GM18907 (cell line): ENCODE results near the gene TMEM165.
"Not testable (repeated sequence)": the region's sequence is repeated elsewhere in the genome, so short reads cannot be mapped to it uniquely, and the experiment has no call there.

Experiments used
- ATAC-seq: cut with Tn5 transposase; IDR thresholded peaks from one replicate; pipeline ENCODE4 v1.9.1; 2021; ENCODE audit warnings: mild to moderate bottlenecking, moderate library complexity; ENCODE audit not compliant: unreplicated experiment

Gene TMEM165, protein sequence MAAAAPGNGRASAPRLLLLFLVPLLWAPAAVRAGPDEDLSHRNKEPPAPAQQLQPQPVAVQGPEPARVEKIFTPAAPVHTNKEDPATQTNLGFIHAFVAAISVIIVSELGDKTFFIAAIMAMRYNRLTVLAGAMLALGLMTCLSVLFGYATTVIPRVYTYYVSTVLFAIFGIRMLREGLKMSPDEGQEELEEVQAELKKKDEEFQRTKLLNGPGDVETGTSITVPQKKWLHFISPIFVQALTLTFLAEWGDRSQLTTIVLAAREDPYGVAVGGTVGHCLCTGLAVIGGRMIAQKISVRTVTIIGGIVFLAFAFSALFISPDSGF

DNA sequence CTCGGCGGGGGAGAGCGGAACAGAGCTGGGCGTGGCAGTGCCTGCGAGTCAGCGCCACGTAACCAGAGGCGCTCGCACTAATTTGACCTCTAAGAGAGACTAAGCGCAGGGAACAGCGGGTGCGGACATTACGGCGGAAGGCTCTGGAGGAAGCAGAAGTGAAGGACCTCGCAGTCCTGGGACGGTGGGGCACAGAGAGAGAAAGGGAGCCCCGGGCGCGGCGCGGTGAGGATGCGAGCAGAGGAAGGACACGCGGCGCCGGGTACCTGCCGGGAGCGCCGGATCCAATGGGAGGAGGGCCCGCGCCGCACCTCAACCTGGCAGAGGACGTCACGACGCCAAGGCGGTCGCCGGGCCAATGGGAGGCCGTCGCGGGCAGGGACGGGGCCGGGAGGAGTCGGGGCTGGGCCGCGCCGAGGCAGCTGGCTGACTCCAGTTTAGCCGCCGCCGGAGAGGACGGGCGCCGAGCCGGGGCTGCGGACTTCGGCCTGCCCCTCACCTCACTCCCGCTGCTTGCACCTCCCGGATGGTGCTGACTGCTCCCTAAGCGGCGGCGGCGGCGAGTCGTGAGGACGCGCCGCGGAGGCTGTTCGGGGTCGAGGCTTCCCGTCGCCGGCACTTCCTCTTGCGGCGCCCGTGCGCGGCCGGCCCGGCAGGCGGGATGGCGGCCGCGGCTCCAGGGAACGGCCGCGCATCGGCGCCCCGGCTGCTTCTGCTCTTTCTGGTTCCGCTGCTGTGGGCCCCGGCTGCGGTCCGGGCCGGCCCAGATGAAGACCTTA lies at the start of gene TMEM165:
TMEM165 (plus strand) TSS at position 429 of the 779 bp plus-strand sequence; CDS start at position 662, 233 bp downstream.
- peak; percentile 97 for ATAC-seq

DNA sequence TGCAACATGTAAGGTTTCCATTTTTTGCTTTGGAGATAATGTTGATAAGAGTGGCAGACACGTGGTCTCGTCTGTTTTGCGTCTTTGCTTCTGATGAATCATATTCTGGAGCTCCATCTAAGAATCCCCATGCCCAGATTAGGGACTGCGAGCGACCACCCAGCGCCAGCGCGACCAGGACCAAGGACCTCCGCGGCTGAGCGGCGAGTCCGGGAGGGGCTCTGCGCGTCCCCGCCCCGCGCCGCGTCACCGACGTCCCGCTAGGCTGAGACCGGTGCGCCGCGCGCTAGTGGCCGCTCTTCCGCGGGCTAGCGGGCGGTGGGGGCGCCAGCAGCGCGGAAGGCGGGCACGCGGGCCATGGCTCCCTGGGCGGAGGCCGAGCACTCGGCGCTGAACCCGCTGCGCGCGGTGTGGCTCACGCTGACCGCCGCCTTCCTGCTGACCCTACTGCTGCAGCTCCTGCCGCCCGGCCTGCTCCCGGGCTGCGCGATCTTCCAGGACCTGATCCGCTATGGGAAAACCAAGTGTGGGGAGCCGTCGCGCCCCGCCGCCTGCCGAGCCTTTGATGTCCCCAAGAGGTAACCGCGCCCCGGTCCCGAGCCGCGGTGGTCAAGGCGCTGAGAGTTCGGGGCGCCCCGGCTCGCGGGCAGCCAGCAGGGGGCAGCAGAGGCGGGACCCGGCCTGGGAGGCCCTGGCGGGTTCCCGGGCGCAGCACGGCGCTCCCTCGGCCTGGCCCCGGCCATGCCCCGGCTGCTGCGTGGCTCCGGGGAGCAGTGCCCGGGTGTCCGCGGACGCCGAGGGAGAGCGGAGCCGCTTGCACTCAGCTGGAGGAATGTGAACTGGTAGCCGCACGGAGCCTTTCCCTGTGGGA lies 49.5 kb upstream of the TMEM165 start, which contains the start of gene SRD5A3:
SRD5A3 (plus strand) TSS at position 263 of the 871 bp plus-strand sequence; CDS start at position 358, 95 bp downstream.
- peak; percentile 97 for ATAC-seq

DNA sequence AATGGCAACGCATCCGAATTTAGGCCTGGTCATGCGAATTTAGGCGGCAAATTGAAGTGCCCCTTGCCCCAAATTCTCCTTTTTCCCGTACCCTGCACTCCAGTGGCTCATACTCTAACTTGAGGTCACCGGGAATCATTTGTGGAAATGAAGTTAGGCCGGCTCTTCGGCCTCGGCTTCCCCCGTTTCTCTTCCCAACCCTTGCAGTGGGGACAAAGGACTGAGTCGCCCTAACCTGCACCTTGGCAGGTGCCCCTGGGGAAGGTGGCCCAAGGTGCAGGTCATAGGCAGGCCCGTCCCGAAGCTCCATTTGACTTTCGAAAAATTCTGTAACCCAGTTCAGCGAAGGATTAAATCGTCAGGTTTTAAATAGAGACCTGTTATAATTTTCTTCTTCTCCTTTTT lies 48.9 kb upstream of the TMEM165 start:
- ATAC-seq = no peak

DNA sequence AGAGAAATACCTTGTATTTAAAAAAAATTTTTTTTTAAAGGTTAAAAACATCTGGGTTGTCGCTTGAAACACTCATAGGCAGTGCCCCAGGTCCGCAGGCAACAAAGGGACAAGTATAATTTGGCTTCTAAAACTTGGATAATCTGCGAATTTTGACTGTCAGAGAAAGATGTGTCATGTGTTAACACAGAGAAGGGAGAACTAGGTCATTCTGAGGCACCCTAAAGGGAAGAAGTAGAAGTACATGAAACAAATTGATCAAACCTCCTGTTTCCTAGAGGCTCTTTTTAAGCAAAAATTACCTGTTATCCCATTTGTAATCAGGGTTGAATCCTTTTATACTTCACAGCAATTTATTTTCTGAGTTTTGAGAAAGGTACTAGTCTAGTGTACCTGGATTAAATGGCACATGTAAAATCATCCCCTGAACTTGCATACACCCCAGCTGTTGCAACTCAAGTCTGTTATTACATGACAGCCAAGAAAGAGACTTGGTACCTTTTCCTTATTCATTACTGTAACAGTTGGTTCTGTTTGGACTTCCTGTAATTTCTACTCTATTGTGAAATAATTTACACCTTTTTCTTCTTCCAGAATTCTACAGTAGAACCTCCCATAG lies 48.0 kb upstream of the TMEM165 start:
- no peak for ATAC-seq

DNA sequence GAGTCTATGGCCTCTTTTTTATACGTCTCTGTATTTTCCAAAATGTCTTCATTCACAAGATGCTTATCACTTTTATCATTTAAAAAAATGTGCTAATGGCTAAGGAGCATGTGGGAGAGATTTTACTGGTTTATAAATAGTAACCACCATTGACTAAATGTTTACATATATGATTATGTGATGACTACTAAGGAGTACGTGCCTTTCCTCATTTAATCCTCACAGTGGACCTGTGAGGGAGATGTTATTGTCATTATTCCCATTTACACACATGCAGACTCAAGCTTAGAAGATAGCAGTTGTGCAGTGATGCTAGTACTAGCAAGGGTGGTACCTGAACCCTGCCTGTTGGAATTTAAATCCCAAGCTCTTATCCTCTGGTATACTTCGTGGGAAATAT lies 47.3 kb upstream of the TMEM165 start:
- ATAC-seq = no peak

DNA sequence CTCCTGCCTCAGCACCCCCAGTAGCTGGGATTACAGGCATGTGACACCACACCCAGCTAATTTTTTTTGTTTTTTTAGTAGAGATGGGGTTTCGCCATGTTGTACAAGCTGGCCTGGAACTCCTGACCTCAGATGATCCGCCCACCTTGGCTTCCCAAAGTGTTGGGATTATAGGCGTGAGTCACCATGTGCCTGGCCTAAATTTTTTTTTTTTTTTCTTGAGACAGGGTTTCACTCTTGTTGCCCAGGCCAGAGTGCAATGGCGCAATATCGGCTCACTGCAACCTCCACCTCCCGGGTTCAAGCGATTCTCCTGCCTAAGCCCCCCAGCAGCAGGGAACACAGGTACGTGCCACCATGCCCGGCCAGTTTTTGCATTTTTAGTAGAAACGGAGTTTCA lies 44.9 kb upstream of the TMEM165 start:
- ATAC-seq = not testable (repeated sequence)

DNA sequence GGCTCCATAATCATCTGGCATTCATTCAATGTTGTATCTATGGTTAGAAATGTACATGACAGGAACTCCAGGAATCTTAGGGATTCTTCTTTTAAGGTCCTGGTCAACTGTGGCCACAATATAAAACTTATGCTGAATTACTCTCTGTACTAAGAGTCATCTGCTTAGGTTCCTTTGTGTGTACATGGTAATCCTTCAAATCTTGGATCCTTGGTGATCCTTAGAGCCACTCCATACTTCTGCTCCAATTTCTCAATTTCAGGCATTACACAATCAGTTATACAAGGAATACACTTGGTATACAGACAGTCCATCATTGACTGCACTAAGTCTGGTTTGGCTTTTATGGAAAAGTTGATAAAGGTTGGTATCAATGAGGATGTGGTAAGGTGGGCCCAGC lies 43.9 kb upstream of the TMEM165 start:
- ATAC-seq = no peak

DNA sequence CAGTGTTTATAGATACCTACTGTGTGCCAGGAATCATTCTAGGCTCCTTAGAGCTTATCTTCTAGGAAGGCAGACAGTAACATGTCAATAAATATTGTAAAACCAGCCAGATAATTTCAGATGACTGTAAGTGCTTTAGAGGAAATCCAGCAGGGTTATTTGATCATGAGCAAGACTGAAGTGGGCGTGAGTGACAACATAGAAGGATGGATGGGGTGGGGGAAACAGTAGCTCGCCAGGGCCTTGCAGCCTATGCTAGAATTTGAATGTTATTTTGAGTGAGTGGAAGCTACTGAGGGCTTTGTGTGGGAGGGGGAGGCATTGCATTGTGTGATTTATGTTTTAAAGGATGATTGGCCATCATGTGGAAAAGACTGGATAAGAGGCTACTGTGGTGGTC lies 43.0 kb upstream of the TMEM165 start:
- ATAC-seq = no peak

DNA sequence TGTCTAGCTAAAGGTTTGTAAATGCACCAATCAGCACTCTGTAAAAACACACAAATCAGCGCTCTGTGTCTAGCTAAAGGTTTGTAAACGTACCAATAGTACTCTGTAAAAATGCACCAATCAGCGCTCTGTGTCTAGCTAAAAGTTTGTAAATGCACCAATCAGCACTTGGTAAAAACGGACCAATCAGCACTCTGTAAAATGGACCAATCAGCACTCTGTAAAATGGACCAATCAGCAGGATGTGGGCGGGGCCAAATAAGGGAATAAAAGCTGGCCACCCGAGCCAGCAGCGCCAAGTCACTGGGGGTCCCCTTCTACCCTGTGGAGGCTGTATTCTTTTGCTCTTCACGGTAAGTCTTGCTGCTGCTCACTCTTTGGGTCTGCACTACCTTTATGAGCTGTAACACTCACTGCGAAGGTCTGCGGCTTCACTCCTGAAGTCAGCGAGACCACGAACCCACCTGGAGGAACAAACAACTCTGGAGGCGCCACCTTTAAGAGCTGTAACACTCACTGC lies 42.5 kb upstream of the TMEM165 start:
- ATAC-seq = not testable (repeated sequence)

DNA sequence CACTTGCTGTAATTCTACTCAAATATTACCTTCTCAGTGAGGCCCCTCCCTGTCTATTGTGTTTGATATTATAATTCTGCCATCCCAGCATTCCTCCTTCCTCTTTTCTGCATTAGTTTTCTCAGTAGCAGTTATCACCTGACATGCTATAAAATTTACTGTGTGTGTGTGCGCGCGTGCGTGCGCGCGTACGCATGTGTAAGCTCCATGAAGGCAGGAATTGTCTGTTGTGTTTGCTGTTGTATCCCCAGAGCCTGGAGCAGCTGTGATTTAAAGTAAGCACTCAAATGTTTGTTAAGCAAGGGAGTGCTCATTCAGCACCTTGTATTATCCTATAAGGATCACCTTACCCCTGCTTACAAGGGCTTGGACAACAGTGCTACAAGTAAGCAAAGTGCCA lies 41.1 kb upstream of the TMEM165 start:
- no peak for ATAC-seq

DNA sequence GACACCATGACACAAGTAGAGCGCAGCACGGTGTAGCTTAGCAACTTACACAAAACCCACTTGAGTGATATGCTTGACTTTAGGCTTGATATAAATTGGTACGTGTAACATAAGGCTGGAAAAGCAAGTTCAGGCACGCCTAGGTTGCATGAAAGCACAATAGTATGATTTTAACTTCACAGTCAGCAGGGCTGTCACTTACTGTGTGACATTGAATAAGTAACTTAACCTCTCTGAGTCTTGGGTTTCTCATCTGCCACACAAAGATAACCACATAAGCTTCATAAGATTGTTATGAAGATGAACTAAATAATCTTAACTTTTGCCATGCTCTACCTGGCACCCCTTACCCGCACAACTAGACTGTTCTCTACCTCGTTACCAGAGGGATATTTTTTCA lies 40.2 kb upstream of the TMEM165 start:
- ATAC-seq = no peak

DNA sequence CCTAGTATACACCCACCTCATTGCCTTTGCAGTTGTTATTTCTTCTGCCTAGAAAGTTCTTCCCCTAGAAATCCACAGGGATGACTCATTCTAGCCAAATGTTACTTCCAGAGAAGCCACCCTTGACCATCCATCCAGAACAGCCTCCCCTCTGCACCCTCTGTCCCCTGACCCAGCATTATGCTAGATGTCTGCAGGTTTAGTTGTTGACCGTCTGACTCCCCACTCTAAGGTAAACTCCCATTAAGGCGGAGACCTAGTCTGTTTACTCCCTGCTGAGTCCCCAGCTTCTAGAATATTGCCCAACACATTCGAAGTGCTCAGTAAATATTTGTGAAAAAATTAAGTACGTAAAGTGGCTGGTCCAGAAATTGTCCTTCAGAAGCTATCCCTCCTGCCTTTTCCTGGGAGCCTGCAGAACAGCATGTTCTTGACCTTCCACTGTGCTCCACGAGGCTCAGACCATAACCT lies 38.7 kb upstream of the TMEM165 start:
- no peak for ATAC-seq

DNA sequence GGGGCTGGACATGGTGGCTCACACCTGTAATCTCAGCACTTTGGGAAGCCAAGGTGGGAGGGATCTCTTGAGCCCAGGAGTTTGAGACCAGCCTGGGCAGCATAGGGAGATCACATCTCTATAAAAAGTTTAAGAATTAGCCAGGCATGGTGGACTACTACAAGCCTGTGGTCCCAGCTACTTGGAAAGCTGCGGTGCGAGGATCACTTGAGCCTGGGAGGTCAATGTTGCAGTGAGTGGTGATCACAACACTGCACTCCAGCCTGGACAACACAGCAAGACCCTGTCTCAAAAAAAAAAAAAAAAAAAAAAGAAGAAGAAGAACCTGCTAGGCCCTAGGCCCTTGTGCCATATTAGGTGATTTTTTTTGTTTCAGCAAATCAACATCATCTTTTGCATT lies 37.5 kb upstream of the TMEM165 start:
- no peak for ATAC-seq

DNA sequence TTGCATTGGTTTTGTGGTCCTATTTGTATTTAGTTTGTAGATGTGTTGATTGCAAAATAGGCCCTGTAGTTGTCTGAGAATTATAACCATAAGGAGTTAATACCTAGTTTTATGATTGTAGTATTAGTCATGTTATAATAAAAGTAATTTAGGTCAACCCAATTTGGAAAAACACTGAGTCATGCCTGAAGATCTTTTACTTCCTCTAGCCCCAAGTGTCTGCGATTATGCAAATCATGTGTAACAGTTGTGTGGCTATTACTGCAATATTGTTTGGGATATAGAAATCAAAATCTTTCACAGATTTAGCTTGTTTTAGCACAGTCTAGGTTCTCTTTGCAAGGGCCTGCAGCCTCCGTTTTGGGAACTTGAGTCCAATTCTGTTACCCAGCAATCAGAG lies 37.1 kb upstream of the TMEM165 start:
- ATAC-seq = peak; percentile 84

DNA sequence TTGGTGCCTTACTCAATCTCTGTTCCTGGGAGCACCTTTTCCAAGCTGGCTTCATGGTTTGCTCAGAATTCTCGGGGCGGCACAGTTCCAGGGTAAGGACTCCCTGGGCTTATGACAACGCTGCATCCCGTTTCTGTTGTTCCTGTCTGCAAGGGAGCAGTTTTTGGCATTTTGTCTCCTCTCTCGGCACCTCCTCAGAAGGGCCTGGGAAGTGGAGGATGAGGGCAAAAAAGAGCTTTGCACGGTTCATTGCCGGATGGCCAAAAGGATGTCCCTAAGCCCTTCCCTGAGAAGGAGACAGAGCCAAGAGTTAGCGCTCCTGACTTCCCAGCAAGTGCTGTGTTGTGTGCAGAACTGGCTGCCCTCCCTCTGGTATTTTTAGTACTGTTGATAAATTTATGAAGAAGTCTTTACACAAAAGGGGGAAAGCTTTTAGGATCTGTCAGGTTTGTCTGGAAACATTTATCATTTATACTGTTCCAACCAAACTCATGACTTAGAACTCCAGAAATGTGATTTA lies 36.3 kb upstream of the TMEM165 start:
- ATAC-seq = no peak

DNA sequence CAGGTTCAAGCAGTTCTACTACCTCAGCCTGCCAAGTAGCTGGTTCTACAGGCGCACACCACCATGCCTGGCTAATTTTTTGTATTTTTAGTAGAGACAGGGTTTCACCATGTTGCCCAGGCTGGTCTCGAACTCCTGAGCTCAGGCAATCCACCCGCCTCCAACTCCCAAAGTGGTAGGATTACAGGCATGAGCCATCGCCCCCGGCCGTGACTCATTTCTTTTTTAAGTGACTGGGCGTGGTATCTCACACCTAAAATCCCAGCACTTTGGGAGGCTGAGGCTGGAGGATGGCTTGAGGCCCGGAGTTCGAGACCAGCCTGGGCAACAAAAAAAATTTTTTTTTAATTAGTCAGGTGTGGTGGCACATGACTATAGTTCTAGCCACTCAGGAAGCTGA lies 32.8 kb upstream of the TMEM165 start:
- ATAC-seq = not testable (repeated sequence)

DNA sequence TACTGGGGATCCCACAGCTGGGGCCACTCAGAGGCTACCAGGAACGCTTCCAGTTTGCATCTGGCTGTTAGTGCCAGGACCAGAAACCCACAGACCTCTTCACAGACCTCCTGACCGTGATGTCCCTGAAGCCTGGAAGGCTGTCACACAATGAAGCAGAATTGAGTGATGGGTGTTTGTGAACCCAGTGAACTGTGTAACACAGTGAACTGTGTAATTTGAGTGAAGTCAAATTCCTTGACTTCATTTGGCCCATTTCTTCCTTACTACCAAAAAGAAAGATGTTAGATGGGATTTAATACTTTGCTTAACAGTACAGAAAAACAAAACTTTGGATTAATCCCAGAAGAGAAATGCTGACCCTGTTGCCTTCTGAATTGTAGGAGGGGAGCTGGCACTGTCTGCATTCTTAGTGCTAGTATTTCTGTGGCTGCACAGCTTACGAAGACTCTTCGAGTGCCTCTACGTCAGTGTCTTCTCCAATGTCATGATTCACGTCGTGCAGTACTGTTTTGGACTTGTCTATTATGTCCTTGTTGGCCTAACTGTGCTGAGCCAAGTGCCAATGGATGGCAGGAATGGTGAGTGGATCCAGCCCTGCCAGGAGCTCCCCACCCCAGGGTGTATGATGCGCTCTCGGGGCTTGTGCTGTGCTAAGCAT lies 31.9 kb upstream of the TMEM165 start:
- ATAC-seq = no peak

DNA sequence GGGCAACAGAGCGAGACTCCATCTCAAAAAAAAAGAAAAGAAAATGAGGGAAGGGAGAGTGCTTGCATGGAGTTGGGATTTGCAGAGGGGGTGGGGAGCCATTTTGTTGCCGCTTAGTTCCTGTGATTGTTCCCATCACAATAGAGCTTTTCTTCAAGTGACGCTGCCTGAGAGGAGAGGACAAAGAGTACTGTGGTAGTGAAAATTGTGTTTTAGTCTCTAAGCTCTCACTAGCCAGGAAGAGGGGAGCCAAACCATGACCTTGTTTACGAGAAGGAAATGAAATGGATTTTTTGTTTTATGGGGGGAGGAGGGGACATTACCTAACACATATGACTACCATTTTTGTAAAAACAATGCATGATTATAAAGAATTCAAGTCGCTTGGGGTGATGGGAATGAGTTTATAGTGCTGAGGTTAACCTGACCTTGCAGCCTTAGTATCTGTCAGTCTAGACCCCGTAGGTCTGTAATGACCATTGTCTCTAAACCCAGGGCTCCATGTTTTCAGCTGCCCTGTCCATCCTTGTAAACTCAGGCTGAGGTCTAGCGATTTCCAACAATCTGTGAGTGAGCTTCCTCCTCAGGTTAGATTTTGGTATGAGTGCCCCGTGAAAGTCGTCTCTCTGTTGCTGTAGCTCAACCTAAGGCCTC lies 30.9 kb upstream of the TMEM165 start:
- no peak for ATAC-seq

DNA sequence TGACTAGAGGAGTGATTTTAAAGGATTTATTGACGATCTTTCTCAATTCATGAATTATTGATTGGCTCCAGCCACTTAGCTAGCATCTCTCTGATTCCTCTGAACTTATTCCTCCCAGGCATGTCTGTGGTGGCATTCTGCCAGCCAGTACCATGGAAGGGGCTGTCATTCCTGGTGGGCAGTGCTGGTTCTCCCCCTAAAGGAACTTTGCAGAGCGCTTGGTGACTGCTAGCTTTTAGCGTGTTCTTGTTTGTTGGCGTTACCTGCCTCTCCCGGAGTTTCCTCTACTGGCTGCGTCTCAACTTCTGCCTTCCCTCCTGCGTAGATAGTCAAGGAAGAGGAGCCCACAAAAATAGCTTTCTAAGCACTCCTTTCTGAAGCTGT lies 30.4 kb upstream of the TMEM165 start:
- no peak for ATAC-seq
